Psoas muscle (tissue), 8 donors: ENCODE results near the gene NEK5. TPM values are rescaled to one million over a fixed set of nuclear protein-coding genes. Genes with fewer than 3 reads are reported as not detected.

Source experiments
- ATAC-seq, 4 donors: fragments of 200-7000 bp; cut with Tn5 transposase; one replicate each; pipeline ENCODE4 v1.9.1; 2020; ENCODE audit warnings: moderate library complexity in 3 of 4, mild to moderate bottlenecking in 2 of 4
- DNase-seq, 2 donors: peaks; one replicate each; pipeline ENCODE4 v3.0.0-alpha.2; 2020
- H3K27ac ChIP-seq: fragments of 200-600 bp; one replicate; pipeline ENCODE4 v1.8.0; 2022
- H3K27me3 ChIP-seq, 3 donors: fragments of 200-600 bp in 1 of 3; one replicate each; pipeline versions ENCODE4 v1.6.1 to v1.8.0; 2013 to 2022; ENCODE audit warnings: low read length in 2 of 3, mild to moderate bottlenecking in 2 of 3, moderate library complexity in 1 of 3; ENCODE audit not compliant: insufficient read depth in 3 of 3
- H3K36me3 ChIP-seq, 2 donors: fragments of 200-600 bp in 1 of 2; one replicate each; pipeline versions ENCODE4 v1.6.1 to v1.8.0; 2013 to 2022; ENCODE audit warnings: low read depth in 1 of 2, mild to moderate bottlenecking in 1 of 2, moderate library complexity in 1 of 2; ENCODE audit not compliant: insufficient read depth in 1 of 2
- H3K4me1 ChIP-seq: fragments of 200-600 bp; one replicate; pipeline ENCODE4 v1.8.0; 2022
- H3K4me3 ChIP-seq: fragments of 200-600 bp; one replicate; pipeline ENCODE4 v1.8.0; 2022; ENCODE audit warnings: mild to moderate bottlenecking
- H3K9me3 ChIP-seq: fragments of 200-600 bp; one replicate; pipeline ENCODE4 v1.8.0; 2022
- CTCF ChIP-seq: fragments of 200-600 bp; IDR thresholded peaks from one replicate; pipeline ENCODE4 v1.8.0; 2022; ENCODE audit warnings: antibody characterized with exemption
- WGBS, 3 donors: extraction: QIAGEN DNeasy Blood & Tissue Kit; methylation state at CpG; one replicate each; pipeline versions ENCODE4 v1.1.6 to v1.1.7; 2013; 5-methylcytosine and 5-hydroxymethylcytosine counted together
- intact Hi-C, 2 donors: fragments of 100-400 bp; cut with DNase I; formaldehyde crosslinking; loops; one replicate each; pipeline versions ENCODE4 v1.11.0 to v1.14.2; 2022
- polyA plus RNA-seq, 3 donors: library from polyadenylated mRNA; stranded (reverse); fragments of 200-250 nt; gene quantifications; one replicate each; pipeline ENCODE4 v1.2.3, GENCODE V29; 2013
- total RNA-seq, 4 donors: library from RNA; stranded (reverse); fragmentation: NEBNext Ultra II Directional in 2 of 4; extraction: Animal tissue kit (Norgen Biotek cat#: 25700) in 2 of 4; gene quantifications; one replicate each; pipeline versions ENCODE4 v1.2.1 to v1.2.4, GENCODE V29; 2021 to 2023
- donor health status: healthy with polysubstance abuse.
- donor health status: DM: no; HTN: no; CAD: no; lungs with moderate emphysema.
- donor health status: Bipolar disorder and iron deficiency.
- donor health status: healthy.
- donor health status: DM: yes; HTN: yes; CAD: no.
- donor health status: DM: no; HTN: no; CAD: no.
- donor health status: DM: no; HTN: no; CAD: no.
- donor health status: DM: yes; HTN: yes; CAD: no.

Gene NEK5
- total and polyA plus RNA-seq, 7 donors: 0.03 to 0.48 (median 0.05) TPM; not detected in 4

DNA sequence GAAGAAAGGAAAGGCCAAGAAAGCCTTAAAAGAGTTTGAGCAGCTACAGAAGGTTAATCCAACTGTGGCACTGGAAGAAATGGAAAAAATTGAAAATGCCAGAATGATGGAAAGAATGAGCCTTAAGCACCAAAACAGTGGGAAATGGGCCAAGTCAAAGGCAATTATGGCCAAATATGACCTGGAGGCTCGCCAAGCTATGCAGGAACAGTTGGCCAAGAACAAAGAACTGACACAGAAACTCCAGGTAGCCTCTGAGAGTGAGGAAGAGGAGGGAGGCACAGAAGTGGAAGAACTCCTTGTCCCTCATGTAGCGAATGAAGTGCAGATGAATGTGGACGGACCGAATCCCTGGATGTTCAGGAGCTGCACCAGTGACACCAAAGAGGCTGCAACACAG is 99.3 kb downstream of the NEK5 start:
- no peaks in the 10 kb centered on the region for H3K9me3 ChIP-seq

DNA sequence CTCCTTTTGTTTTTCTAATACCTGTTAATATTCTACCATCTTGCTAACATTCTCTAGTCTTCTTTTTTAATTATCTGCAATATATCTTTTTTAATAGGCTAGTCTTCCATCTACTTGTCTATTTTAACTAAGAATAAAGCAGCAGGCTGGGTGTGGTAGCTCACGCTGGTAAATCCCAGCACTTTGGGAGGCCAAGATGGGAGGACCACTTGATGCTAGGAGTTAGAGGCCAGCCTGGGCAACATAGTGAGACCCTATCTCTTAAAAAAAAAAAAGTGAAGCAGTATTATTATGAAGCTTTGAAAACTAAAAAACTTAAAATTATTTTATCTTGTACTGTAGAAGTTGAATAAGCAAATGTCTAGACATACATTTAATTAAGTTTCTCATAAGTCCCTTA is 101.0 kb downstream of the NEK5 start:
- Histone ChIP-seq H3K4me3 (no peak overlapping the region), H3K36me3 (peaks cover 3 to 45% of the 10 kb centered on the region in 2 donors), H3K27me3 (no peaks in the 10 kb centered on the region), H3K27ac (no peak overlapping the region), H3K9me3 (no peaks in the 10 kb centered on the region), H3K4me1 (no peaks in the 10 kb centered on the region)
- intact Hi-C loops: no loop called here
- TF ChIP-seq CTCF: no peak
- DNase-seq (no peak), ATAC-seq (no peak)
- WGBS, 3 donors: 96 to 100% (median 100%) methylated on average over 1 of the region's 1 CpG

More for the DNA sequence above, 99.3 kb downstream of the NEK5 start:
- WGBS, 3 donors: 83 to 98% (median 94%) methylated on average over 4 of the region's 4 CpGs
- ATAC-seq (no peak), DNase-seq (no peak)
- H3K27ac ChIP-seq: no peak overlapping the region
- peaks cover 3 to 29% of the 10 kb centered on the region in 2 donors for H3K36me3 ChIP-seq
- no peak overlapping the region for H3K4me3 ChIP-seq
- no peaks in the 10 kb centered on the region for H3K27me3 ChIP-seq
- intact Hi-C loops: no loop called here
- TF ChIP-seq CTCF: no peak
- no peaks in the 10 kb centered on the region for H3K4me1 ChIP-seq

- H3K27me3 ChIP-seq: no peaks in the 10 kb centered on the region
- WGBS, 3 donors: 96 to 98% (median 97%) methylated on average over 3 of the region's 3 CpGs
- intact Hi-C loops: no loop called here
- no peak for ATAC-seq
- H3K4me3 ChIP-seq: no peak overlapping the region
- H3K4me1 ChIP-seq: no peaks in the 10 kb centered on the region
- no peak overlapping the region for H3K27ac ChIP-seq
- H3K9me3 ChIP-seq: no peaks in the 10 kb centered on the region
- H3K36me3 ChIP-seq: peaks cover 3 to 50% of the 10 kb centered on the region in 2 donors
- no peak for TF ChIP-seq CTCF
- no peak for DNase-seq
Observed at GRCh38 chr13:52026246-52026626, 102.6 kb downstream of the NEK5 start.

- DNase-seq (no peak), ATAC-seq (no peak)
- no peak for TF ChIP-seq CTCF
- Histone ChIP-seq H3K36me3 (peaks cover 5 to 56% of the 10 kb centered on the region in 2 donors), H3K27ac (no peak overlapping the region), H3K27me3 (no peaks in the 10 kb centered on the region), H3K4me1 (no peaks in the 10 kb centered on the region), H3K9me3 (no peaks in the 10 kb centered on the region), H3K4me3 (no peak overlapping the region)
- intact Hi-C loops: no loop called here
- WGBS, 3 donors: 95 to 98% (median 97%) methylated on average over 8 of the region's 8 CpGs
Observed at GRCh38 chr13:52025475-52026245, 103.2 kb downstream of the NEK5 start.

GRCh38 chr13:52024481-52024880 is 104.4 kb downstream of the NEK5 start, which contains the start of gene UTP14C:
UTP14C (plus strand) TSS chr13:52024691; CDS start chr13:52028805, 4,114 bp downstream.
- no peak for TF ChIP-seq CTCF
- Histone ChIP-seq H3K4me3 (no peak within 1 kb of the TSS), H3K27me3 (no peaks in the 10 kb centered on the region), H3K4me1 (no peaks in the 10 kb centered on the region), H3K9me3 (no peaks in the 10 kb centered on the region), H3K36me3 (peaks cover 10 to 68% of the 10 kb centered on the region in 2 donors), H3K27ac (no peak within 1 kb of the TSS)
- no peak for DNase-seq
- whole genome bisulfite sequencing, 3 donors: 96 to 99% (median 97%) methylated on average over 3 of the region's 3 CpGs
- no peak for ATAC-seq
- intact Hi-C loops: no loop called here
